PC-3 (cell line): ENCODE results near the gene MIB2. TPM values are rescaled to one million over a fixed set of nuclear protein-coding genes. Genes with fewer than 3 reads are reported as not detected.
A peak's percentile ranks its signal among the peaks of the same experiment; 100 is the strongest.
"Not testable (repeated sequence)": the region's sequence is repeated elsewhere in the genome, so short reads cannot be mapped to it uniquely, and the experiment has no call there.

ENCODE experiments used
- ATAC-seq: fragments of 200-7000 bp; cut with Tn5 transposase; 2 replicates; pipeline ENCODE4 v1.9.1; 2020; ENCODE audit warnings: mild to moderate bottlenecking, moderate library complexity
- BruUV-seq: library from RNA; stranded (reverse); fragments of 400-500 nt; replicated peaks from 2 replicates; lab custom pipeline; 2021; lab: Mats Ljungman, UMichigan
- CTCF ChIA-PET: fragments of 300-600 bp; sonication (Branson Sonifier 250); formaldehyde crosslinking; loops from one replicate; lab custom pipeline; 2022; ENCODE audit warnings: antibody characterized with exemption; lab: Charles Lee
- POLR2A ChIA-PET: fragments of 300-600 bp; sonication (Branson Sonifier 250); formaldehyde crosslinking; loops from one replicate; lab custom pipeline; 2022; ENCODE audit warnings: antibody characterized with exemption; ENCODE audit not compliant: unreplicated experiment; lab: Charles Lee
- DNase-seq: peaks from one replicate; pipeline ENCODE4 v3.0.0-alpha.2; 2015
- H2AFZ ChIP-seq: fragments of 300-600 bp; sonication (generic); 2 replicates; pipeline ENCODE4 v1.6.0; 2016; ENCODE audit warnings: antibody characterized with exemption, low read length
- H3F3A ChIP-seq: fragments of 300-600 bp; sonication (generic); one replicate; pipeline ENCODE4 v1.6.0; 2017; ENCODE audit warnings: antibody characterized with exemption, low read length, control low read depth, mild to moderate bottlenecking; ENCODE audit not compliant: unreplicated experiment
- H3K27ac ChIP-seq: fragments of 300-600 bp; sonication (generic); 2 replicates; pipeline ENCODE4 v1.5.1; 2016; ENCODE audit warnings: mild to moderate bottlenecking, low read length
- H3K27me3 ChIP-seq: fragments of 300-600 bp; sonication (generic); 2 replicates; pipeline ENCODE4 v1.6.1; 2016; ENCODE audit warnings: low read length, mixed read lengths
- H3K36me3 ChIP-seq: fragments of 300-600 bp; sonication (generic); 2 replicates; pipeline ENCODE4 v1.6.1; 2016; ENCODE audit warnings: low read depth, mixed run types, low read length, mixed read lengths
- H3K4me1 ChIP-seq: fragments of 300-600 bp; sonication (generic); 2 replicates; pipeline ENCODE4 v1.5.1; 2016; ENCODE audit warnings: low read length; ENCODE audit not compliant: insufficient read depth
- H3K4me2 ChIP-seq: fragments of 300-600 bp; sonication (generic); 2 replicates; pipeline ENCODE4 v1.6.0; 2016; ENCODE audit warnings: low read length
- H3K4me3 ChIP-seq: fragments of 300-600 bp; sonication (generic); 2 replicates; pipeline ENCODE4 v1.5.1; 2016; ENCODE audit warnings: mild to moderate bottlenecking, low read length, mixed read lengths
- H3K79me2 ChIP-seq: fragments of 300-600 bp; sonication (generic); 2 replicates; pipeline ENCODE4 v1.6.1; 2017; ENCODE audit warnings: low read length, mixed read lengths
- H3K9ac ChIP-seq: fragments of 300-600 bp; sonication (generic); 2 replicates; pipeline ENCODE4 v1.6.0; 2016; ENCODE audit warnings: mild to moderate bottlenecking, low read length
- H3K9me2 ChIP-seq: fragments of 300-600 bp; sonication (generic); replicated peaks from 2 replicates; pipeline ENCODE4 v1.6.1; 2016; ENCODE audit warnings: mixed run types, low read length, mixed read lengths
- H3K9me3 ChIP-seq: fragments of 300-600 bp; sonication (generic); 2 replicates; pipeline ENCODE4 v1.6.1; 2016; ENCODE audit warnings: low read length, mixed read lengths
- H4K20me1 ChIP-seq: fragments of 300-600 bp; sonication (generic); 2 replicates; pipeline ENCODE4 v1.6.1; 2016; ENCODE audit warnings: low read length, mixed read lengths
- intact Hi-C: fragments of 100-400 bp; cut with micrococcal nuclease; formaldehyde crosslinking; loops from 2 replicates; pipeline ENCODE4 v1.9.0; 2023
- total RNA-seq: library from RNA; depleted of rRNA; stranded (reverse); fragments of >200 nt; gene quantifications from 2 replicates; pipeline ENCODE4 v1.2.3, GENCODE V29; 2014
- TF ChIP-seq, protein P1 (sequence below): fragments of 300-600 bp; sonication (generic); conservative IDR thresholded peaks from 2 replicates; pipeline ENCODE4 v1.5.1; 2017; ENCODE audit warnings: antibody characterized with exemption, low read depth, mild to moderate bottlenecking, low read length

Gene MIB2
- total RNA-seq, 1 experiment from 2014 or later, result 164 TPM

DNA sequence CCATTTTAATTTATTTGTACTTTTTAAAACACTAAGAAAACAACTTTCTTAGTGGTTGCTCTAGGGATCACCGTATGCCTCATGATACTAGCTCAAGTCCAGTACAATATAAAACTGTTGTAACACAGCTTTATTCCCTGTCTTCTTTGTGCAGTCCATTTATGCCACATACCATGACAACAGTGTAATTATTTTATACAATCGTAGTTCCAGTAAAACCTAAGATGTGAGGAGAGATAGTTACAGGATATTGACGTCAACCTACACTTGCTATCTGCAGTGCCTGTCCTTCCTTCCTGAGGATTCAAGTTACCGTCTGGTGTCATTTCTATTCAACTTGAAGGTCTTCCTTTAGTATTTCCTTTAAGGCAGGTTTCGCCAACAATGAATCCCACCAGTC lies 31.0 kb downstream of the MIB2 start:
- H2AFZ ChIP-seq, H3F3A ChIP-seq, POLR2A ChIA-PET, H3K9me3 ChIP-seq, H3K9me2 ChIP-seq, H3K4me2 ChIP-seq, DNase-seq, intact Hi-C loops, H4K20me1 ChIP-seq, H3K27ac ChIP-seq, H3K79me2 ChIP-seq, H3K4me1 ChIP-seq, H3K27me3 ChIP-seq, H3K4me3 ChIP-seq, H3K9ac ChIP-seq, ATAC-seq, BruUV-seq, CTCF ChIA-PET: not testable (repeated sequence)
- H3K36me3 ChIP-seq, result peaks cover 36% of the 10 kb centered on the region

DNA sequence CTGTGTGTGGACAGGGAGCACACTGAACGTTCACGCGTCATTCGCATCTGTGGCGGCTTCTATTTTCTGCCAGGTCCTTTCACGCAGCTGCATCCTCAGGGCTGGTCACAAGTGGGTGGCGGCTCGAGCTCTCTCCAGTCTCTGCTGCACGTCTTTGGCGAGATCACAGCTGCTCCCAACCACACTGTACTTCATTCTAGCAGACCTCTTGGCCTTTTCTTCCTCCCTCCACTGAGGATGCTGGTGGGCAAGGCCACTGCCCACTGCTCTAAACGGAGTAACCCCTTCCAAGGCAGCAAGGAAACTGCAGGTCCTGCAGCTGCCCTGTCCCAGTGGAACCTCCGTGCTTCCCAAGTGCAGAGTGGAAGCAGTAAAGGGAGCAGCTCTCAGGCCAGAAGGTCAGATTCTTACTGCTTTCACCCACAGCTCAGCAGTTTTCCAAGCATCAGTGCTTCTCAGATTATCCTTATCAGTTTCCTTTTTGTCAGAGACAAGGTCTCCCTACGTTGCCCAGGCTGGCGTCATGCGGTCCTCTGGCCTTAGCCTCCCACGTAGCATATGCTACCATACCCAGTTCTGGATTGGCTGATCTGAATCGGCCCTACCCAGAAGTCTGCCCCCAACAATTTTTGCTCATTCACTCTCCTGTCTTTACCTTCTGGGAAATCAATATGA lies 32.4 kb downstream of the MIB2 start:
- H3K27me3 ChIP-seq, intact Hi-C loops, H3K9me2 ChIP-seq, ATAC-seq, H3K4me1 ChIP-seq, CTCF ChIA-PET, H2AFZ ChIP-seq, H3K9ac ChIP-seq, DNase-seq, H3K27ac ChIP-seq, H3K9me3 ChIP-seq, H4K20me1 ChIP-seq, H3K79me2 ChIP-seq, H3K4me3 ChIP-seq, H3F3A ChIP-seq, POLR2A ChIA-PET, H3K4me2 ChIP-seq, BruUV-seq: not testable (repeated sequence)
- H3K36me3 ChIP-seq, result peaks cover 50% of the 10 kb centered on the region

DNA sequence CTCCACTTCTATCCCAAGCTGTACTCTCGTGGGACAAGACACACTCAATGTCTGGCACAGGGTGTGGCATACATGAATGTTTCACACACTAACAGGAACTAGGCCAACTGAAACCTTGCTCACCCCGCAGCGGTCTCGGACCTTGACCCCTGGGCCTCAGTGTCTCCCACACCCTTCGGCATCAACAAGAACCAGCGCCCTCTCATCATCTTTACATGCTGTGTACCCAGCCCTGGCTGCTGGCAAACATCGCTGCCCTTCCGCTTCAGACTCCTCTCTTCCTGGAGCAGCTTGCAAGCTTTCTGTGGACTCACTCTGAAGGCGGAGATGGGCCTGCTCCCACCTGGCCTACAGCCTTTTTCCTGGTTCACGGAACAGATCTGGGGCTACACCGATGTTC lies 33.0 kb downstream of the MIB2 start:
- H4K20me1 ChIP-seq, BruUV-seq, H3K27ac ChIP-seq, H3K9me3 ChIP-seq, CTCF ChIA-PET, POLR2A ChIA-PET, intact Hi-C loops, H3F3A ChIP-seq, H3K9me2 ChIP-seq, DNase-seq, H3K79me2 ChIP-seq, ATAC-seq, H2AFZ ChIP-seq, H3K4me2 ChIP-seq, H3K4me3 ChIP-seq, H3K4me1 ChIP-seq, H3K9ac ChIP-seq, H3K27me3 ChIP-seq: not testable (repeated sequence)
- H3K36me3 ChIP-seq, result peaks cover 51% of the 10 kb centered on the region

DNA sequence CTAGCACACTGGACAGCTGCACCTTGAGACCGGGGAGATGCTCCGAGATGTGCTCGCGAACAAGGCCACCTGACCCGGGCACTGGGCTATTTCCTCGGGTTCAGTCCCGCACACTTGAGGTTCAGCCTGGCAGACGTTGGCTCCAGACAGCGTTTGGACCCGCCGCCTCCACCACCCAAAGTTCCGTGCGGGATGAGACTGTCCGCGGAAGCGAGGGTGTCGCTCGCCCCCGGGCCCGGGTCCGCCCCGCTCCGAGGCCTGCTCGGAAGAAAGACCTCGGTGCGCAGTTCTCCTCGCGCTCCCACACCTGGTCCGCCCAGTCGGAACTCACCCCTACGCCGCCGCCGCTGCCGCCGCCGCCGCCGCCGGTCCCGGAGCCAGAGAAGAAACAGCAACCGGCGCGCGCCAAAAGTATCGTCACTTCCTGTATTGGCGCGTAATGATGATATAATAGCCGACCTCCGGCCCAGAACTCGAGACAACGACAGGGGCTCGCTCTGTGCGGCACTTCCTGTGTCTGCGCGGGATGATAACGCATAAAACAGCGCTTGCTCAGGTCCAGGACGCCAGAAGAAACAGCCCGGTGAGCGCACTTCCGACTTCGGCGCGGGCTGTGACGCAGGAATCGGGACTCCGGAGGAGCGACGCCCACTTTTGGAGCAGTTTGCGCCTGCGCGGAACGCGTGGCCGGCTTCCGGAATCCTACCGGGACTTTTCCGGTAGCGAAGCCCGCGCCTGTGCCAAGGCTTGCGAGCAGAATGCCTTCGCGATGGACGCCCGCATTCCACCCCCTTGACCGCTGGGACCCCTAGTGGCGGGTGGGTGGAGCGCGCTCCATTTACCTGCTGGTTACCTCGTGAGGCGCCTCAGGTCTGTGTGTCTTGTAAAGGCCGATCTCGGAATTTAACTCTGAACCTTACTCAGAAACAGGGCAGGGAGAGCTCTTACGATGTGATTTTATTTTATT lies 43.6 kb downstream of the MIB2 start, which contains the start of gene CDK11B:
CDK11B (minus strand) TSS at position 422 of the 967 bp plus-strand sequence. CDS start 1,519 bp downstream, outside the sequence.
- H3K9me2 ChIP-seq, POLR2A ChIA-PET, H3F3A ChIP-seq, H4K20me1 ChIP-seq, H3K9me3 ChIP-seq, H3K27me3 ChIP-seq, intact Hi-C loops, CTCF ChIA-PET: not testable (repeated sequence)
- H3K4me3 ChIP-seq, result peak within 1 kb of the TSS; percentile 60
- peak within 1 kb of the TSS; percentile 29 for H2AFZ ChIP-seq
- peaks cover 33% of the 10 kb centered on the region for H3K79me2 ChIP-seq
- TSS peak; percentile 66 for BruUV-seq
- ATAC-seq (peak; percentile 80), DNase-seq (peak; percentile 100)
- peaks cover 29% of the 10 kb centered on the region for H3K36me3 ChIP-seq
- H3K27ac ChIP-seq, result peak within 1 kb of the TSS; percentile 73
- peak within 1 kb of the TSS; percentile 40 for H3K4me2 ChIP-seq
- H3K4me1 ChIP-seq, result peaks cover 16% of the 10 kb centered on the region
- H3K9ac ChIP-seq, result peak within 1 kb of the TSS; percentile 67
- TF ChIP-seq, protein P1, sequence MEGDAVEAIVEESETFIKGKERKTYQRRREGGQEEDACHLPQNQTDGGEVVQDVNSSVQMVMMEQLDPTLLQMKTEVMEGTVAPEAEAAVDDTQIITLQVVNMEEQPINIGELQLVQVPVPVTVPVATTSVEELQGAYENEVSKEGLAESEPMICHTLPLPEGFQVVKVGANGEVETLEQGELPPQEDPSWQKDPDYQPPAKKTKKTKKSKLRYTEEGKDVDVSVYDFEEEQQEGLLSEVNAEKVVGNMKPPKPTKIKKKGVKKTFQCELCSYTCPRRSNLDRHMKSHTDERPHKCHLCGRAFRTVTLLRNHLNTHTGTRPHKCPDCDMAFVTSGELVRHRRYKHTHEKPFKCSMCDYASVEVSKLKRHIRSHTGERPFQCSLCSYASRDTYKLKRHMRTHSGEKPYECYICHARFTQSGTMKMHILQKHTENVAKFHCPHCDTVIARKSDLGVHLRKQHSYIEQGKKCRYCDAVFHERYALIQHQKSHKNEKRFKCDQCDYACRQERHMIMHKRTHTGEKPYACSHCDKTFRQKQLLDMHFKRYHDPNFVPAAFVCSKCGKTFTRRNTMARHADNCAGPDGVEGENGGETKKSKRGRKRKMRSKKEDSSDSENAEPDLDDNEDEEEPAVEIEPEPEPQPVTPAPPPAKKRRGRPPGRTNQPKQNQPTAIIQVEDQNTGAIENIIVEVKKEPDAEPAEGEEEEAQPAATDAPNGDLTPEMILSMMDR, result peak; percentile 44; the same call in 1 of the 2 replicates

DNA sequence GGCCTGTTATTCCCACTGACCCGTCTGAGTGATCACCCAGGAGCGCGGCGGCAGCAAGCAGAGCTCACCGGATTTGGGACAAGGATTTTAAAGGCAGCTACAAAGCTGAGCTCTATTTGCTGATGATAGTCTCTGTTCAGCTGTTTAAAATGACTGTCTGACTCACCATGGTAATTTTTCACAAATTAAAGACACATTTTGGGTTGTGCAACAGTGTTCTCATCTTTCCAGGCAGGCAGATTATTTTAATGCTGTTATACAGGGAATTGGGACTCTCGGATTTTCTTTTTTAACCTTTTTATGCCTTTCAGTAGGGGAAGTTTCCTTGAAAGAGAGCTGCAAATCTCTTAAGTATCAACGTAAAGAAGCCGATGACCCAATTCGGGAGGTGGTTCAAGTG lies 47.1 kb downstream of the MIB2 start:
- BruUV-seq, H3K9me2 ChIP-seq, CTCF ChIA-PET, H3K9me3 ChIP-seq, H3F3A ChIP-seq, H3K9ac ChIP-seq, H2AFZ ChIP-seq, ATAC-seq, DNase-seq, H4K20me1 ChIP-seq, H3K27me3 ChIP-seq, intact Hi-C loops, H3K4me1 ChIP-seq, H3K4me3 ChIP-seq, H3K27ac ChIP-seq, H3K4me2 ChIP-seq, H3K79me2 ChIP-seq, POLR2A ChIA-PET: not testable (repeated sequence)
- H3K36me3 ChIP-seq, result peaks cover 15% of the 10 kb centered on the region
